HepG2 (cell line): ENCODE measurements around the gene CCDC183. TPM values are rescaled to one million over a fixed set of nuclear protein-coding genes. Genes with fewer than 3 reads are reported as not detected.

Experiments
- CREB3 ChIP-seq: sonication (generic); formaldehyde crosslinking; IDR thresholded peaks from 2 replicates; pipeline ENCODE4 v1.5.0; 2020; ENCODE audit warnings: missing genetic modification reagents
- KIAA2018 ChIP-seq: sonication (generic); formaldehyde crosslinking; IDR thresholded peaks from 2 replicates; pipeline ENCODE4 v1.5.0; 2020; ENCODE audit warnings: mild to moderate bottlenecking, missing genetic modification reagents, borderline replicate concordance
- LBX2 ChIP-seq: sonication (generic); formaldehyde crosslinking; IDR thresholded peaks from 2 replicates; pipeline ENCODE4 v1.5.0; 2020; ENCODE audit warnings: missing genetic modification reagents, mild to moderate bottlenecking, borderline replicate concordance
- MBD4 ChIP-seq: IDR thresholded peaks from 2 replicates; pipeline ENCODE4 v1.6.1; 2012; ENCODE audit warnings: low read length, inconsistent platforms, borderline replicate concordance
- MTA1 ChIP-seq: sonication (generic); formaldehyde crosslinking; IDR thresholded peaks from 2 replicates; pipeline ENCODE4 v1.4.0; 2020; ENCODE audit warnings: missing genetic modification reagents, mild to moderate bottlenecking, borderline replicate concordance
- NR1H2 ChIP-seq: sonication (generic); formaldehyde crosslinking; IDR thresholded peaks from 2 replicates; pipeline ENCODE4 v1.8.1; 2022; ENCODE audit warnings: low read depth, missing genetic modification reagents, borderline replicate concordance
- RELA ChIP-seq: sonication (generic); formaldehyde crosslinking; IDR thresholded peaks from 2 replicates; pipeline ENCODE4 v1.4.0; 2020; ENCODE audit warnings: missing genetic modification reagents
- RFXAP ChIP-seq: sonication (generic); formaldehyde crosslinking; IDR thresholded peaks from 2 replicates; pipeline ENCODE4 v1.4.0; 2020; ENCODE audit warnings: missing genetic modification reagents, borderline replicate concordance
- STAG1 ChIP-seq: sonication (generic); formaldehyde crosslinking; IDR thresholded peaks from 2 replicates; pipeline ENCODE4 v1.4.0; 2020; ENCODE audit warnings: missing genetic modification reagents
- TARDBP ChIP-seq: sonication (generic); formaldehyde crosslinking; IDR thresholded peaks from 2 replicates; pipeline ENCODE4 v1.8.0; 2022; ENCODE audit warnings: mild to moderate bottlenecking, missing genetic modification reagents
- TBX2 ChIP-seq: sonication (generic); formaldehyde crosslinking; IDR thresholded peaks from 2 replicates; pipeline ENCODE4 v1.5.0; 2020; ENCODE audit warnings: missing genetic modification reagents, mild to moderate bottlenecking, borderline replicate concordance
- ZBTB43 ChIP-seq: sonication (generic); formaldehyde crosslinking; conservative IDR thresholded peaks from 2 replicates; pipeline ENCODE4 v1.4.0; 2020; ENCODE audit warnings: missing genetic modification reagents
- ZFX ChIP-seq: sonication (generic); formaldehyde crosslinking; IDR thresholded peaks from 2 replicates; pipeline ENCODE4 v1.4.0; 2020; ENCODE audit warnings: mild to moderate bottlenecking, low read depth, missing genetic modification reagents, moderate library complexity
- ZNF143 ChIP-seq: sonication (generic); formaldehyde crosslinking; IDR thresholded peaks from 2 replicates; pipeline ENCODE4 v1.4.0; 2020; ENCODE audit warnings: missing genetic modification reagents
- ZNF20 ChIP-seq: sonication (generic); formaldehyde crosslinking; IDR thresholded peaks from 2 replicates; pipeline ENCODE4 v1.4.0; 2020; ENCODE audit warnings: mild to moderate bottlenecking, moderate library complexity, missing genetic modification reagents
- ZNF235 ChIP-seq: sonication (generic); formaldehyde crosslinking; IDR thresholded peaks from 2 replicates; pipeline ENCODE4 v1.8.1; 2023; ENCODE audit warnings: mild to moderate bottlenecking, missing genetic modification reagents, borderline replicate concordance
- ZNF337 ChIP-seq: sonication (generic); formaldehyde crosslinking; IDR thresholded peaks from 2 replicates; pipeline ENCODE4 v1.5.1; 2020; ENCODE audit warnings: missing genetic modification reagents, low read depth, mild to moderate bottlenecking, borderline replicate concordance
- ZNF383 ChIP-seq: sonication (generic); formaldehyde crosslinking; IDR thresholded peaks from 2 replicates; pipeline ENCODE4 v1.4.0; 2020; ENCODE audit warnings: missing genetic modification reagents, mild to moderate bottlenecking, borderline replicate concordance
- ZNF431 ChIP-seq: sonication (generic); formaldehyde crosslinking; IDR thresholded peaks from 2 replicates; pipeline ENCODE4 v1.9.0; 2022; ENCODE audit warnings: missing genetic modification reagents, low read depth, mild to moderate bottlenecking, borderline replicate concordance
- polyA plus RNA-seq, 8 experiments: library from polyadenylated mRNA; depleted of rRNA in 3 of 8; stranded (reverse) in 7 of 8; unstranded in 1 of 8; fragments of >200 nt; fragmentation: Illumina TruSeq in 4 of 8; extraction: Trizol in 4 of 8; gene quantifications; 2 replicates each; pipeline versions ENCODE4 v1.2.1 to v1.2.3, GENCODE V29; 2011 to 2016; ENCODE audit warnings: low read depth in 4 of 8, missing spikeins in 1 of 8, mixed read lengths in 1 of 8; ENCODE audit not compliant: insufficient read depth in 1 of 8
- total RNA-seq, 5 experiments: library from RNA; depleted of rRNA; stranded (reverse); fragments of >200 nt; fragmentation: Illumina TruSeq; extraction: Trizol; gene quantifications; 2 replicates each; pipeline ENCODE4 v1.2.3, GENCODE V29; 2016; ENCODE audit warnings: low read depth in 1 of 5

CCDC183 gene
- total and polyA plus RNA-seq, 2 of the 13 experiments (the other 11 are each of a cell fraction or from before 2014, with no cell fraction given), result 5.0 to 66.4 TPM

GRCh38 chr9:136787690-136788400 is 8.3 kb upstream of the CCDC183 start (continued):
- TF ChIP-seq ZNF431 (CRISPR knock-in tag), result no peak
- no peak for TF ChIP-seq ZNF235 (CRISPR knock-in tag)
- no peak for TF ChIP-seq RELA (CRISPR knock-in tag)
- TF ChIP-seq MBD4, result no peak
- TF ChIP-seq STAG1 (CRISPR knock-in tag), result peak; percentile 91
- TF ChIP-seq TARDBP (CRISPR knock-in tag), result peak; percentile 64; the same call in 1 of the 2 replicates
- no peak for TF ChIP-seq ZNF383 (CRISPR knock-in tag)
- no peak for TF ChIP-seq KIAA2018 (CRISPR knock-in tag)
- peak; percentile 41; the same call in 1 of the 2 replicates for TF ChIP-seq TBX2 (CRISPR knock-in tag)
- TF ChIP-seq MTA1 (CRISPR knock-in tag), result no peak
- TF ChIP-seq CREB3 (CRISPR knock-in tag), result no peak
- no peak for TF ChIP-seq RFXAP (CRISPR knock-in tag)
- no peak for TF ChIP-seq NR1H2 (CRISPR knock-in tag)
- no peak for TF ChIP-seq ZBTB43 (CRISPR knock-in tag)
- TF ChIP-seq ZFX (CRISPR knock-in tag), result peak; percentile 18; the same call in 1 of the 2 replicates
- TF ChIP-seq ZNF20 (CRISPR knock-in tag), result 0 out of 2 replicates have a peak, but pooled peaks have one; percentile 35
- no peak for TF ChIP-seq ZNF337
- no peak for TF ChIP-seq ZNF143
- TF ChIP-seq LBX2 (CRISPR knock-in tag), result no peak
